CMK (cell line): Measurements from ENCODE around the gene GAD1.

Experiments used
- DNase-seq: peaks from one replicate; pipeline ENCODE4 v3.0.0-alpha.2; 2010; ENCODE audit warnings: low read depth

The GAD1 gene

GRCh38 chr2:170818036-170818751, 1.5 kb downstream of the GAD1 start:
- DNase-seq = no peak

- no peak for DNase-seq
Observed at GRCh38 chr2:170818752-170819470, 2.2 kb downstream of the GAD1 start.

GRCh38 chr2:170819680-170820664, 3.3 kb downstream of the GAD1 start:
- no peak for DNase-seq

- no peak for DNase-seq
Observed at GRCh38 chr2:170820757-170821530, 4.3 kb downstream of the GAD1 start.

- DNase-seq = no peak
Observed at GRCh38 chr2:170821531-170822289, 5.0 kb downstream of the GAD1 start.

GRCh38 chr2:170822290-170823087, 5.8 kb downstream of the GAD1 start:
- DNase-seq = no peak

- no peak for DNase-seq
Observed at GRCh38 chr2:170823088-170823897, 6.6 kb downstream of the GAD1 start.

- no peak for DNase-seq
Observed at GRCh38 chr2:170823898-170824215, 7.2 kb downstream of the GAD1 start.

- no peak for DNase-seq
Observed at GRCh38 chr2:170824526-170825015, 7.9 kb downstream of the GAD1 start.

GRCh38 chr2:170827841-170828532, 11.3 kb downstream of the GAD1 start:
- no peak for DNase-seq

- DNase-seq = no peak
Observed at GRCh38 chr2:170828533-170828916, 11.8 kb downstream of the GAD1 start.

- no peak for DNase-seq
Observed at GRCh38 chr2:170829036-170829435, 12.3 kb downstream of the GAD1 start.

GRCh38 chr2:170830166-170830565, 13.5 kb downstream of the GAD1 start:
- no peak for DNase-seq

- DNase-seq = no peak
Observed at GRCh38 chr2:170831115-170831514, 14.4 kb downstream of the GAD1 start.

GRCh38 chr2:170836027-170836426, 19.3 kb downstream of the GAD1 start:
- DNase-seq = no peak

- no peak for DNase-seq
Observed at GRCh38 chr2:170840717-170841210, 24.1 kb downstream of the GAD1 start.

- no peak for DNase-seq
Observed at GRCh38 chr2:170842785-170843184, 26.1 kb downstream of the GAD1 start.

- DNase-seq = no peak
Observed at GRCh38 chr2:170843656-170844055, 27.0 kb downstream of the GAD1 start.
